CD4-positive, alpha-beta T cell treated with Interleukin-1 beta for 1 hour (primary cell): ENCODE data around the gene DUSP9.
"Not testable (repeated sequence)": the region's sequence is repeated elsewhere in the genome, so short reads cannot be mapped to it uniquely, and the experiment has no call there.

Source experiments
- DNase-seq, 2 donors: peaks; one replicate each; pipeline ENCODE4 v3.0.0-alpha.2; 2020 to 2022

Gene DUSP9

DNA sequence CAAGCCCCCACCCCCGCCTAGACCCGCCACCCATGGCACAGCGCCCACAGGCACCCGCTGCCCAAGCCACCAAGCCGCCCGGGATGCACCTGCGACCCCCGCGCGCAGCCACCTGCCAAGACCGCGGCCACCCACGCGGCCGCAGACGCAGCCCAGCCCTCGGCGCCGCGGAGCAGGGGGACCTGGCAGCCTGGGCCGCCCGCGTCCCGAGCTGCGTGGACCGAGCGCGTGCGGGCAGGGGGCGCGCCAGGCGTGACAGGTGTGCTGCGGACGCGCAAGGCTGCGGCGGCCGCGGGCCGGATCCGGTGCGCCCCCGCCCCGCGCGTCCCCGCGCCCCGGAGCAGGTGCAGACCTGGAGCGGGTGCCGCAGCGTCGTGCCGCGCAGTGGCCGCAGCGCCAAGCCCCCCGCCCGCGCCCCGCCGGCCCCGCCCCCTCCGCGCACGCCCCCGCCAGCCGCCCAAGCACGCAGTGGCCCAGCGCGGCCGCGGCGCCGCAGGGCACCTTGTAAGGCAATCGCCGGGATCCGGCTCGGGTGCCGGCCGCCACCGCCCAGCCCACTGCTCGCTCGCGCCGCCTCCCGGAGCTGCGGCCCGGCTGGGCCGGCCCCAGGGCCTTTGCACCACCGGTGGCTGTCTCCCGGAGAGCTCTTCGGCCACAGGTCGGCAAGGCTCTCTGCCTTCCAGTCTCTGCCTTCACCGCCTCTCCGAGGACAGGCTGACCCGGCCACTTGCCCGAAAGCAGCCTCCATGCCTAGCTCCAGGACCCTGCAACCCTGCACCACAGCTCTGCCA is 26.6 kb downstream of the DUSP9 start, which contains the start of gene PNCK:
Gene PNCK, minus strand, starts transcription at position 386 of the 791 bp plus-strand sequence. CDS start 737 bp downstream, outside the sequence.
- no peak for DNase-seq

DNA sequence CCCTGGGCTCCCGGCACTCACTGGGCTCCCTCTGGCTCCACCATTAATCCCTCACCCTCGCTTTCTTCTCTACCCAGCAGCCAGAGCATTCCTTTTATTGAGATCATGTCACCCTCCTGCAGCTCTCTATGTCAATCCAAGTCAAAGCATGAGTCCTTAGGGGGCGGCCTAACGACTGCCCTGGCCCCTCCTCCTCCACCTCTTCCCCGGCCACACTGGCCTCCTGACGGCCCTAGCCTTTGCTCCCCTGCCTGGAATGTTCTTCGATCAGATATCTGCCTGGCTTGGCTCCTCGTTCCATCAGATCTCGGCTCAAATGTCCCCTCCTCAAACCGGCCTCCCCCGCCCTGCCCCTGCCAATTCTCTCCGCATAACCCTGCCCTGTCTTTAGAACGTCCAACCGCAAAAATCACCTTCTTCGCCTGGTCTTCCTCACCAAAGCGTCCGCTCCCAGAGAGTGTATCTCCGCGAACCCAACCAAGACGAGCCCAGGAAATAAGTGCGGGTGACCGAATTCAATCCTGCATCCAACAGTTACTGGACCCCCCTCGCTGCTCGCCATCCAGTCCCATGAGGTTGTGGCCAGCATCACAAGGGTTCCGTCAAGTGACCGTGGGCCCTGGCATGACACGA is 27.3 kb downstream of the DUSP9 start:
- no peak for DNase-seq

DNA sequence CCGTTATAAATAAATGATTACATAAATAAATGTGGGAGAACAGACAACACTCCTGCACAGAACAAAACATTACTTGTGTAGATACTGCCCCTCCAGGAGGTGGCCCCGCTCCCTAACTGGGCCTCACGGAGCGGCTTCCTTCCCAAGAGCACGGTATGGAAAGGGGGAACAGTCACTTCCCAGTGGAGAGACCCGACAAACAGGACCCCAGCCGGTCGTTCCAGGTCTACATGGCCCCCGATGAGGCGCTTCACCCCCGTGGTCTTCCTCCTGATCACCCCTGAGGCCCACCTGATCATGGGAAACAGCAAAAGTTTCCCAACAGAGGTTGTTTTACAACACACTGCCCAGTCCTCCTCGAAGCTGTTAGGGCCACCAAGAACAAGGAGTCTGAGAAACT is 34.2 kb downstream of the DUSP9 start:
- no peak for DNase-seq

DNA sequence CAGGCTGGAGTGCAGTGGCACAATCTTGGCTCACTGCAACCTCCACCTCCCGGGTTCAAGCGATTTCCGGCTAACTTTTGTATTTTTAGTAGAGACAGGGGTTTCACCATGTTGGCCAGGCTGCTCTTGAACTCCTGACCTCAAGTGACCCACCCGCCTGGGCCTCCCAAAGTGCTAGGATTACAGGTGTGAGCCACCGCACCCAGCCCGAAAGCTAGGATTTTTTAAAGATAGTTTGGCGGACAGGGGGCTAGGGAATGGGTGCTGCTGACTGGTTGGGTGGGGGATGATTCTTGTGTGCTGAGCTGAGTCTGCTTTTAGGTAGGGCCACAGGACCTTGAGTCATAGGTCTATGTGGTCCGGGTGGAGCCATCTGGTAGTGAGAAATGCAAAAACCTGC is 36.5 kb downstream of the DUSP9 start:
- DNase-seq, result not testable (repeated sequence)

DNA sequence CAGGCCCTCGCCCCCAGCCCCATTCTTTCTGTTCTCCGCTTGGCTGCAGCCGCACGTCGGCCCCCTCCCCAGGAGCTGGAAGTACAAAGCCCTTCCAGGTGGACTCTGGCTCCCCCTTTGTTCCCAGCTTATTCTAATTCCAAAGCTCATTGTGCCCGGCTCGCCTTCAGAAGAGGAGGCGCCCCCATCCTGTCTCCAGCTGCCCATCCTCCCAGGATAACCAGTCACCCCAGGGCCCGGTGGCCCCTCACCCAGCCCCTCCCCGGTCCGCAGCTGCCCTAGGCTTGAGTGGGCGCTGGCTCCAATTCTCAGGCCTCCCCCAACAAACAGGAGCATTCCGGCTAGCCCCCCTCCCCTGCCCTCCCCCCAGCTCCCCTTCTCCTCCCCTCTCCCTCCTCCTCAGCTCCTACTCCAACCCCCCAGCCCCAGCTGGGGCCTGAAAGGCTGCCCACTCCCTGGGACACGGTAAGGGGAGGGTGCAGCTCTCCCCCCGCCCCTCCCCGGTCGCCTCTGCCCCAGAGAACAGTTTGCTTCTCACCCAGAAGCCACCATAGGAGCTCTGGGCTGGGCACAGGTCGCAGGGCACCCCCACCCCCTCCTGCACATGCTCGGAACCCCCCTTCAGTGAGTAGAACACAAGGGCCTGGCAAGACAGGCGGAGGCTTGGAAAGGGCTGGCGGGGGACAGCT is 37.6 kb downstream of the DUSP9 start:
- DNase-seq, result no peak

DNA sequence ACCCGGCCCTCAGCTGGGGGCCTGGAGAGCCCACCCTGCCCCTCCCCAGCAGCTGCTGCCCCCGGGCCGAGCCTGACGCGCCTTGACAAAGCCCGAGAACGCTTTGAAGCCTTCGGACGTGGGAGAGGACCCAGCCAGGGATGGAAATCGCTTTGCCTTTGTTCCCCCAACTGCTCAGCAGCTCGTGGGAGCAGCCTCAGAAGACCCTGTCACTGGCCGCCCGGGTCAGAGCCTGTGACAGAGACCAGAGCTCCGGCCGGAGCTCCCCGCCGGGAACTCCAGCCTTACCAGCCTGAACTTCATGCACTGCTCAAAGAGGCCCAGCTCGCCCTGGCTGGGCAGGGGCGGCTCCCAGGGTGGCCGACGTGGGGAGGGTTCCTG is 38.1 kb downstream of the DUSP9 start:
- DNase-seq, result no peak

DNA sequence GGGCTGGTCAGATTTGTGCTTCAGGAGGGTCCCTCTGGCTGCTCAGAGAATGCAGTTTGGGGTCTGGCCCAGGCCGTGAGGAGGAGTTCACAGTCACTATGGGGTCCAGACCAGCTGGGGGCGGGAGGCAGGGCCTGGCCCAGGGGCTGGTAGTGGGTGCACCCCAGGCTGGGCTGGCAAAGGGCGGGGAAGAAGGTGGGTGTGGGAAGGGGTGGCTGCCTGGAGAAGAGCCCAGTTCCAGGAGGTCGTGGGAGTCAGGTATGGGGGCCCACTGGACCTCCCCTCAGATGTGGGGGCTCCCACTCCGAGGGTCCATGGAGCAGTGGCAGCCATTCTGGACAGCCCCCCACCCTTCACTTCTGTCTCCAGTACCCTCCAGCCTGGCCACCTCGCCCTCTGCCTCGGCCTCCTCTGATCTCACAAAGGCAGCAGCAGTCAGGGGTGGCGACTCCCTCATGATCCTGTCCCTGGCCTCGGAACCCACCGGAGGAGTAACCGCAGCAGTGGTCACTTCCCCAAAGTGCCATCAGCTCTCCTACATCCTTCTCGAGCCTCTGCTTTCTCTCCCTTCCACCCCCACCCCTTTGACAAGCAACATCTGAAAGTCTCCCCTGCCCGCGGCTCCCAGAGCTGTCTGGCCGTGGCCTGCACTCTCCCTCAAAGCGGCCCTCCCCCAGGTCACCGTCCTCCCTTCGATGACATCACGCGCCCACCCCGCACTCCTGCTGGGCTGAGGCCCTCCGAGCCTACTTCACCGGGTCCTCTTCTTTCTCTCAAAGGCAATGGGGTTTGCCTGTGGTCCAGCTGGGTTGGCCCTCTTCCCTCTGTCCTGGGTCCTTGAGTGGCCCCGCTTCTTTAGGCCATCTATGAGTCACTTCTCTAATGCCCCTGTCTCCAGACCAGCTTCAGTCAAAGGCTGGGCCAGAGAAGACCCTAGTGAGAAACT is 39.0 kb downstream of the DUSP9 start:
- DNase-seq, result no peak

DNA sequence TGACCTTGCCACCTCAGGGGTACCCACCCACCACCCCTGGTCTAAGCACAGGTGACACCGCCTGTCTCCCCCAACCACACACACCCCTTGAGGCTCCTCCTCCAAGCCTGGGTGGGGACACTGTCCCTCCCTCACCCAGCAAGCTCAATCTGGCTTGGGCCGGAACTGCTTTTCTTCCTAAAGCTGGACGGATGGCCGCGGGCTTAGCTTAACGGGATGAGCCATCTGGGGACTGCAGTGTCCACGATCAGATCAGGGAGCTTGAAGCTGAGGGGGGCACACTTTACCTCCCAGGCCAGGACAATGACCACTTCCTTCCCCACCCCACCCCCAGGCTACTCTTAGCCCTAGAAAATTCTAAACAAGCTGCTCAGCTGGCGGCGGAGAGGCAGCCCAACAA is 39.7 kb downstream of the DUSP9 start:
- no peak for DNase-seq

DNA sequence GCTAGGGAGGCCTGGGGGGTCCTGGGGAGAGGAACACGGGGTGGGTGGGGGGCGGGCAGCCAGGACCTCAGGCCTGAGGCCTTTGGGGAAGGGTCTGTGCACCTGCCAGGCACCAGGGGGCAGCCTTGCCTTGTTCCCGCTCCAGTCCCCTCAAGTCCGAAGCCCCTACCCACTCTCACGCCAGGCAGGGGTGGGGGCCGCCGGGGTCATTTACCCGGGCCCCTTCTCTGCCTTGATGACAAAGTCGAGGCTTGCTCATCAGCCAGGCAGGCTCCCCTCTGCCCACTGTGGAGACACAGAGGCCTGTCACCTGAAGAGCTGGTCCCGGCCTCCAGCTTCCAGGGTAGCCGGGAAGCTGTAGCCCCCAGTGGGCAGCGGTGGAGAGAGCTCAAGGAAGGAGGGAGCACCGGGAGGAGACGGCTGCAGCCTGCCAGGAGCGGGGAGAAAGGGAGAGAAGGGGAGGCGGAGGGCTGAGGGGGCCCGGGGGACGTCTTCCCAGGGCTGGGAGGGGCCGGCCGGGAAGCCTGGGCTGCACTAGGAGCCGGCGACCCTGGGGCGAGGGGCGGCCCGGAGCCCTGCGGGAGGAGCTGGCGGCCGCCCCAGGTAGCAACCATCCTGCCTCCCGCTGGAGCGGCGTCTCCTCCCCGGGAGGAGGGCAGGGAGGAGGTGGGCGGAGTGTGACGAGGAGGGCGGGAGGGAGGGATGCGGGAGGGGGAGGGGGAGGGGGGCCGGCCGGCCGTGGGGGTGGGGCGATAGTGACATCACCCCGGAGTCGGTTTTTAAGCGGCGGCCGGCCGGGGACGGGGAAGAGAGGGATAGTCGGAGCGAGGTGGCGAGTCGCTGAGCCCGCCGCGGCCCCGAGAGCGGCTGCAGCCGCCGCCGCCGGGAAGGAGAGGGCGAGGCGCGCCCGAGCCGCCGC is 40.4 kb downstream of the DUSP9 start, which contains the start of gene SLC6A8:
Gene SLC6A8, plus strand, starts transcription at position 806 of the 919 bp plus-strand sequence. CDS start 649 bp downstream, outside the sequence.
- DNase-seq, result peak; percentile 52 to 53

DNA sequence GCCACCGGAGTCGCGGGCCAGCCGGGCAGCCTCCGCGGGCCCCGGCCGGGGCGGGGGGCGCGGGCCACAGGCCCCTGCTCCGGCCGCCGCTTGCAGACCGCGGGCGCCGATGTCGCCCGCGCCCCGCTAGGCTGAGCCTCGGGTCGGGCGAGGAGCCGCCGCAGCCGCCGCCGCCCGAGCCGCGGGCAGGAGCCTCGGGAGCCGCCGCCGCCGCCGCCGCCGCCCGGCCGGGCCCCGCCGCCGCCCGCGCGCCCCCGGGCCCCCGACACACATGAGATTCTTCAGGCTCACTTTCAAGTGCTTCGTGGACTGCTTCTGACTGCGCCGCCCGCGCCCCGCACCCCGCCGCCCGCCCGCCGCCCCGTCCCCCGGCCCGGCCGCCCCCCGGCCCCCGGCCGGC is 41.1 kb downstream of the DUSP9 start:
- peak in 1 of 2 donors; percentile 4 for DNase-seq

DNA sequence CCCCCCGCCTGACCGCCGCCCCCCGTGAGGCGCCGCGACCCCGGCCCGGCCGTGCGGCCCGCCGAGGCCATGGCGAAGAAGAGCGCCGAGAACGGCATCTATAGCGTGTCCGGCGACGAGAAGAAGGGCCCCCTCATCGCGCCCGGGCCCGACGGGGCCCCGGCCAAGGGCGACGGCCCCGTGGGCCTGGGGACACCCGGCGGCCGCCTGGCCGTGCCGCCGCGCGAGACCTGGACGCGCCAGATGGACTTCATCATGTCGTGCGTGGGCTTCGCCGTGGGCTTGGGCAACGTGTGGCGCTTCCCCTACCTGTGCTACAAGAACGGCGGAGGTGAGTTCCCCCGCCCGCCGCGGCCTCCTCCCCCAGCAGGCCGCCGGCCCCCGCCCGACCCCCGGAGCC is 41.5 kb downstream of the DUSP9 start:
- no peak for DNase-seq

DNA sequence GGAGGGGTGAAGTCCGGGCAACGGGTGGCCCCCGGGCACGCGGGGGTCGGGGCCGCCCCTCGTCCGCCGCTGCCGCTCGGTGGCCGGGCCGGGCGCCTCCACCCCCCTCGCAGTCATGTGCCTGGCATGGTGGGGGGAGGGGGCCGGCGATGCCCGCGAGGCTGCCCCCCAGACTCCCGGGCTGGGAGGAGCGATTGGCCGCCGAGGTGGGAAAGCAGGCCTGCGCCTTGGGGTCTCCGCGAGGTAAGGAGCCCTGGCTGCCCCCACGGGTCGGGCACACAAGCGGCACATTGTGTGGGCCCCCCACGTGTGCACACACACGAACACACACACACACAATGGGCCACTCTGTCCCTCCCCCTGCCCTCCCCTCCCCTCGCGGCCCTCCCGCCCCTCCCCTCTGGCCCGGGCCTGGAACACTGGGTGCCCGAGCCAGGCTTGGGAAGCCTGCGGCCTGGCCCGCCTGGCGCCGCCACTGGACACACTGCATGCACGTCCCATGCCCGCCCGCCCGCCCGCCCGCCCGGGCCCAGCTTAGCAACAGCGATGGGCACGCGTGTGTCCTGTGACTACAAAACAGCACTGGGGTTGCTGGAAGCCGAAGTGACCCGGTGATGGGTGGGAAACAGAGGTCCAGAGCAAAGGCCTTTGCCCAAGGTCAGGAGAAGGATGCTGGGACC is 42.0 kb downstream of the DUSP9 start:
- DNase-seq, result no peak

DNA sequence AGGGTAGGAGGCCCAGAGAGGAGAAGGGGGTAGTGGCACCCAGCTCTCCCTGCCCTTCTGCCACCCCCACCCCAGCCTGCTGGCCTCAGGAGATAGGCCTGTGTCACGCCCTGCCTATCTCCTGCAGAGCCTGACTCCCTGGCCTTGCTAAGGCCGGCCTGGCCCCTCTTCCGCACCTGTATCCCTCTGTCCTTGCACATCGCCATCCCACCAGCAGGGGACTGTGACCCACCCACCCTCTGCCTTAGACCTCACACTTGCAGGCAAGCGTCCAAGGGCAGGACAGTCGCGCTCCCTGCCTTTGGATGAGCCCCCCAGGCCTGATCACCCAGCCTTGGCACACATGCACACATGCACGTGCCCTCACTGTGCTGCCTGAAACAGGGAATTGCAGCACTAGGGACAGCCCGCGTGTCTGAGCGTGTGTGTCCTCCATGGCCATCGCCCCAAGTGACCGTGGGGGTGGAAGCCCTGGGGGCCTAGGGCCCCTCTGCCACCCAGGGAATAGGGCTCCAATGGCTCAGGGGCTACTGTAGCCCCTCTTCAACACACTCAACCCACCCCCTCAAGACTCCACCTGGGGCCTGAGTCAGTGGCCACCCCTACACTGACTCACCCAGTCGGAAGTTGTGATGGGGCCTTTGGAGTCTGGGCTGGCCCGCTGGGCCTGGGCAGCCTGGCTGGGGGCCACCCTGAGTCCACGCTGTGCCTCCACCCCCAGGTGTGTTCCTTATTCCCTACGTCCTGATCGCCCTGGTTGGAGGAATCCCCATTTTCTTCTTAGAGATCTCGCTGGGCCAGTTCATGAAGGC is 42.9 kb downstream of the DUSP9 start:
- DNase-seq, result no peak

DNA sequence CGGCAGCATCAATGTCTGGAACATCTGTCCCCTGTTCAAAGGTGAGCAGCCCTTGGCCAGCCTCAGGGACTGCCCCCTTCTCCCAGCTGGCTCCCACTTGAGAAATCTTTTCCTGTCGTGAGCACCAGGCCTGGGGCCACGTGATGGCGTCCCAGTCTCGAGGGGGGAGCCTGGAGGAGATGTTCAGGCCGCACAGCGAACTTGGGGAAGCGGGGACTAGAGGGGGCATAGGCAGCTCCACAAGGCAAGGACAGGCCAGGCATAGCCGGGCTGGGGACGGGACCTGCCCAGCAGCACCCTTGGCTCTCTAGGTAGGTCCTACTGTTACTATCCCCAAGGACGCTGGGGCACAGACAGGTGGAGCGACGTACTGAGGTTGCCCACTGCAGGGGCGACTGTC is 43.5 kb downstream of the DUSP9 start:
- no peak for DNase-seq

DNA sequence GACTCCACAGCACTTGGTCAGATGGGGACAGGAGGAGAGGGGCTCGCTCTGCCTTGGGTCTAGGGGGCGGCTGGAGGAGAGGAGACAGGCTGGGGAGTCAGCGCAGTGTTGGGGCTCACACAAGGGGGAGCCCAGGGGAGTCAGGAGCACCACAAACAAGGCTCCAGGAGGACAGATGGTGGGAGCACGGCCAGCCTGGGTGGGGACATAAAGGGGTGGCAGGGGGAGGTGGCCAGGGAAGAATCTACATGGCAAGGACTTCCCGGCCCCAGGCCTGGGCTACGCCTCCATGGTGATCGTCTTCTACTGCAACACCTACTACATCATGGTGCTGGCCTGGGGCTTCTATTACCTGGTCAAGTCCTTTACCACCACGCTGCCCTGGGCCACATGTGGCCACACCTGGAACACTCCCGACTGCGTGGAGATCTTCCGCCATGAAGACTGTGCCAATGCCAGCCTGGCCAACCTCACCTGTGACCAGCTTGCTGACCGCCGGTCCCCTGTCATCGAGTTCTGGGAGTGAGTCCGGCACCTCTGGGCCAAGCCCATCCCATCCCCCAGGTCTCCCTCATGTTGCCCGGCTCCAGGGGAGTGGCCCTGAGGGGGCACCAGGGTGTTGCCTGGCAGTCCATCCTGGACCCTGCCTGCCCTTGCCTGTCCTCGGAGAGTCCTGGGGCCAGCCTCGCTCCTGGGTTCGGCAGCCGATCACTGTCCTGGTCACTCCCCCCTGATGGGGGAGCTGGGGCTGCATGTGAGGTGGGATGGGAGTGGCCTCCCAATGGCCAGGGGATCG is 44.2 kb downstream of the DUSP9 start:
- not testable (repeated sequence) for DNase-seq

DNA sequence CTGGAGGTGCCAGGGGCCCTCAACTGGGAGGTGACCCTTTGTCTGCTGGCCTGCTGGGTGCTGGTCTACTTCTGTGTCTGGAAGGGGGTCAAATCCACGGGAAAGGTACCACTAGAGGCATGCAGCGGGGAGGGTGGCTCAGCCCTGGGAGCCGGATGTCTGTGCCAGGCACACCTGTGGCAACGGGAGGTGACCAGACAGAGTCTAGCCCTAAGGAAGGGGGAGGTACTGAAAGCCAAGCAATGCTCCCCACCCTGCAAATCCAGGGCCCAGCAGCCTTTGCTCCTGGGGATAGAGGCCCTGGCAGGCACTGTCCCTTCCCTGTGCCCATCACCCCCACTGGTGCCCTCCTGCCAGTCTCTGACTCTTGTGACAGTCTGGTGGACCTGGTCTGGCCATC is 45.0 kb downstream of the DUSP9 start:
- no peak for DNase-seq

DNA sequence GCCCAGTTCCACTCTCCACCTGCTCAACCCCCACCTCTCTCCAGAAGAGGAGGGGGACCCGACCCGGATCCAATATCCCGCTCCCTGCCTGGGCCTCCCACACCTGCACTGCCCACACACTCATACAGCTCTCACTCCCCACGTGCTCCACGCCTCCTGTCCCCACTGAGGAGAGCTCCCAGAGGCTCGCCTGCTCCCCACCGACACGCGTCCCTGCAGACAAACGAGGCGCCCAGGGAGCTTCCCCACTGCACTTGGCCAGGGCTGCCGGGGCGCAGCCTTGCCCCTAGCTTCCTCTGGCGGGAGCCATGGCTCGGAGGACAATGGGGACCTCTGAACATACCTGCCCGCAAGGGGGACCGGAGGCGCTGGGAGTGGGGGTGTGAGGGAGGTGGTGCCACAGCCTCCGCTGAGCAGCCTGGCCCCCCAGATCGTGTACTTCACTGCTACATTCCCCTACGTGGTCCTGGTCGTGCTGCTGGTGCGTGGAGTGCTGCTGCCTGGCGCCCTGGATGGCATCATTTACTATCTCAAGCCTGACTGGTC is 45.7 kb downstream of the DUSP9 start:
- no peak for DNase-seq

DNA sequence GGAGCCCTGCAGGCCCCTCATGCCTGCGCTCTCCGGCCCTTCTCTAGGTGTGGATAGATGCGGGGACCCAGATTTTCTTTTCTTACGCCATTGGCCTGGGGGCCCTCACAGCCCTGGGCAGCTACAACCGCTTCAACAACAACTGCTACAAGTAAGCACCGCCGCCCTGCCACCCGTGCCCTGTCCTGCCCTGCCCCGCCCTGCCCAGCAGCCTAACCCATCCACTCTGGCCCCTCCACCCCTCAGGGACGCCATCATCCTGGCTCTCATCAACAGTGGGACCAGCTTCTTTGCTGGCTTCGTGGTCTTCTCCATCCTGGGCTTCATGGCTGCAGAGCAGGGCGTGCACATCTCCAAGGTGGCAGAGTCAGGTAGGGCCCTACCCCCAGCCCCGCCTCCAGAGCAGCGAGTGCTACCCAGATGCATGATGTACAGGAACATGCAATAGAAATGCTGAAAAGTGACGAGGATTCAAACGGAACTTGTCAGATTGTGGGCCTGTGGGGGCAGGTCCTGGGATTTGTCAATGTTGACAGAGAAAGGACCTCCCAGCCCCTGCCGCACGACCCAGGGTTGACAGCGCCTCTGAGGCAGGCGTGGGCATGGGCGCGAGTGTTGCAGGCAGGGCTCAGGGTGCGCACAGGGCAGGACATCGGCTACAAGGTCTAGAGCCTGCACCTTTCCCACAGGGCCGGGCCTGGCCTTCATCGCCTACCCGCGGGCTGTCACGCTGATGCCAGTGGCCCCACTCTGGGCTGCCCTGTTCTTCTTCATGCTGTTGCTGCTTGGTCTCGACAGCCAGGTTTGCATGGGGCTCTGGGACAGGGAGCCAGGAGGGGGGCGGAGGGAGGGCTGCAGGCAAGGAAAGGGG is 46.4 kb downstream of the DUSP9 start:
- DNase-seq, result no peak
